ENCODE results near the gene LYPD6B. TPM values are rescaled to one million over a fixed set of nuclear protein-coding genes. Genes with fewer than 3 reads are reported as not detected.

LYPD6B gene
- total RNA-seq, 2 experiments from 2014 or later = not detected

DNA sequence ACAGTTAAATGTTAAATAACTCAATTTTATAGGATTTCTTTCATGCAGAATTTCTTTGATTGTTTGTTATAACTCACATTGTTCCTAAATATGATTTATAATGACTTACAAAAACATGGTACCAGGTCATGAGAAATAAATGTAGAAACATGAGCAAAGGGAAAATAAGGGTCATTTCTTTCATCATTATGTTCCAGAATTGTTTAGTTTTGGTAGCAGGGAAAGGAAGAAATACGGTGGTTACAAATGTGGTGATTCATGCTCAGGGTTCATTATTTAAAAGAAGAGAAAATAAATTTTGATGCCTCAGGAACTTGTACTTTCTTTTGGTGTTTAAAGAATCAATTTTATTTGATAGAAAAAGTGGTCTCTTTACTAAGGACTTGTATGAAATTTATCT lies 4.4 kb downstream of the LYPD6B start:
- Mint-ChIP-seq H3K9me3 (peaks cover 10% of the 10 kb centered on the region), H3K4me1 (ENCODE audit: low read depth) (no peaks in the 10 kb centered on the region), H3K4me3 (no peak overlapping the region), H3K36me3 (ENCODE audit: low read depth) (no peaks in the 10 kb centered on the region), H3K27me3 (peaks cover 34% of the 10 kb centered on the region), H3K27ac (no peak overlapping the region)
- ChIA-PET POLR2A (no interaction called here), CTCF (no interaction called here)
- ATAC-seq (no peak), DNase-seq (no peak)
- intact Hi-C loops (cut with micrococcal nuclease) = no loop called here
- TF ChIP-seq, protein P1, sequence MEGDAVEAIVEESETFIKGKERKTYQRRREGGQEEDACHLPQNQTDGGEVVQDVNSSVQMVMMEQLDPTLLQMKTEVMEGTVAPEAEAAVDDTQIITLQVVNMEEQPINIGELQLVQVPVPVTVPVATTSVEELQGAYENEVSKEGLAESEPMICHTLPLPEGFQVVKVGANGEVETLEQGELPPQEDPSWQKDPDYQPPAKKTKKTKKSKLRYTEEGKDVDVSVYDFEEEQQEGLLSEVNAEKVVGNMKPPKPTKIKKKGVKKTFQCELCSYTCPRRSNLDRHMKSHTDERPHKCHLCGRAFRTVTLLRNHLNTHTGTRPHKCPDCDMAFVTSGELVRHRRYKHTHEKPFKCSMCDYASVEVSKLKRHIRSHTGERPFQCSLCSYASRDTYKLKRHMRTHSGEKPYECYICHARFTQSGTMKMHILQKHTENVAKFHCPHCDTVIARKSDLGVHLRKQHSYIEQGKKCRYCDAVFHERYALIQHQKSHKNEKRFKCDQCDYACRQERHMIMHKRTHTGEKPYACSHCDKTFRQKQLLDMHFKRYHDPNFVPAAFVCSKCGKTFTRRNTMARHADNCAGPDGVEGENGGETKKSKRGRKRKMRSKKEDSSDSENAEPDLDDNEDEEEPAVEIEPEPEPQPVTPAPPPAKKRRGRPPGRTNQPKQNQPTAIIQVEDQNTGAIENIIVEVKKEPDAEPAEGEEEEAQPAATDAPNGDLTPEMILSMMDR (IDR thresholded peaks at IDR 0.05) = no peak

DNA sequence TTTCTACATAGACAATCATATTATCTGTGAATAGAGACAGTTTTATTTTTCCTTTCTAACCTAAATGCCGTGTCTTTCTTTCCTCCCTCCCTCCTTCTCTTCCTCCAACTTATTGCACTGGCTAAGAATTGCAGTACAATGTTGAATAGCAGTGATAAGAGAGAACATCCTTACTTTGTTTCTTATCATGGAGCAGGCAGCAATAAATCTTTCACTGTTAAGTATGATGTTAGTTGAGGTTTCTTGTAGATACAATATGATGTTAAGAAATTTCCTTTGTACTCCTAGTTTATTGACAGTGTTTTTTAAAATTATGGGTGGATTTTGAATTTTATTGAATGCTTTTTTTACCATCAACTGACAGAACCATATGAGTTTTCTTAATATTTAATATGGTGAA lies 6.0 kb downstream of the LYPD6B start:
- Mint-ChIP-seq H3K27ac (no peak overlapping the region), H3K9me3 (peaks cover 13% of the 10 kb centered on the region), H3K4me1 (ENCODE audit: low read depth) (no peaks in the 10 kb centered on the region), H3K4me3 (no peak overlapping the region), H3K36me3 (ENCODE audit: low read depth) (no peaks in the 10 kb centered on the region), H3K27me3 (peaks cover 27% of the 10 kb centered on the region)
- no peak for ATAC-seq
- intact Hi-C loops (cut with micrococcal nuclease) = no loop called here
- no peak for DNase-seq
- POLR2A ChIA-PET = no interaction called here
- TF ChIP-seq, protein P1 (IDR thresholded peaks at IDR 0.05) = no peak
- CTCF ChIA-PET = no interaction called here

DNA sequence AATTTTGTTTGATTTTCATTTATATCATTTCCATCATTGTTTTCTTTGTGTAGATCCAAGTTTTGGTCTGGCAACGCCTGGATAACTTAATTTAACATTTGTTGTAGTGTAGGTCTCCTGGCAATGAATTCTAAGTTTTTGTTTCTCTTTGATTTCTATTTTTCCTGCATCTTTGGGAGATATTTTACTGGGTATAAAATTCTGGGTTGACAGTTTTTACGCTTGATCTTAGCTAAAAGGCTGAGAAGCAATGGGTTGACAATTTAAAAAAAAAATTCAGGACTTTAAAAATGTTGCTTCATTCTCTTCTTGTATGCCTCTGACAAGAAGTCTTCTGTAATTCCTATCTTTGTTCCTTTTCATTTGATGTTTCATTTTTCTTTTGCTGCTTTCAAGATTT lies 8.6 kb downstream of the LYPD6B start:
- DNase-seq = no peak
- Mint-ChIP-seq H3K4me1 (ENCODE audit: low read depth) (no peaks in the 10 kb centered on the region), H3K4me3 (no peak overlapping the region), H3K27me3 (peaks cover 12% of the 10 kb centered on the region), H3K27ac (no peak overlapping the region), H3K36me3 (ENCODE audit: low read depth) (no peaks in the 10 kb centered on the region), H3K9me3 (peaks cover 13% of the 10 kb centered on the region)
- ChIA-PET CTCF (interaction anchor here (0.9 to 1.0 kb wide), 2 partner anchors 9 to 30 kb away, joined by 3 to 5 read pairs; partner anchors contain the start of gene LYPD6B), POLR2A (no interaction called here)
- intact Hi-C loops (cut with micrococcal nuclease) = no loop called here
- ATAC-seq = no peak
- TF ChIP-seq, protein P1 (IDR thresholded peaks at IDR 0.05) = no peak

DNA sequence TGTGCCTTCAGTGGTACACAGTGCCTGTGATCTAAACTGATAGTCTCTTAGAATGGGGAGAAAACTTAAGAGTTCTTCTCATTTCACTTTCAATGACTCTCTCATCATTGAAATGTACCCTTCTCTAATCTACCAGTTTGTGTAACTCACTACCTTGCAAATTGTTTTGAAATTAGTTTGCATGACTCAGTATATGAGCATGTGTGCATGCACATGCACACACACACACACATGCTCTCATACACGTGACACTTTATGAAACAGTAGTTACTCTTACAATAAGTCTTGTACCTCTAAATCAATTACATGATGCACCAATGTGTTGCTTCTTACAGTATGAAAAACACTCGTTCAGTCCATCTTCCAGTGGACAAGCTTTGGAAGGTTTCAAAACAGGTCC lies 10.6 kb downstream of the LYPD6B start:
- Mint-ChIP-seq H3K9me3 (peaks cover 13% of the 10 kb centered on the region), H3K4me1 (ENCODE audit: low read depth) (no peaks in the 10 kb centered on the region), H3K27me3 (peaks cover 11% of the 10 kb centered on the region), H3K4me3 (no peak overlapping the region), H3K27ac (no peak overlapping the region), H3K36me3 (ENCODE audit: low read depth) (no peaks in the 10 kb centered on the region)
- intact Hi-C loops (cut with micrococcal nuclease) = no loop called here
- DNase-seq (no peak), ATAC-seq (no peak)
- CTCF ChIA-PET = interaction anchor here (1.0 to 1.2 kb wide), 2 partner anchors 32 to 540 kb away, joined by 3 read pairs; no protein-coding TSS in a partner anchor
- TF ChIP-seq, protein P1 (IDR thresholded peaks at IDR 0.05) = no peak
- POLR2A ChIA-PET = no interaction called here

DNA sequence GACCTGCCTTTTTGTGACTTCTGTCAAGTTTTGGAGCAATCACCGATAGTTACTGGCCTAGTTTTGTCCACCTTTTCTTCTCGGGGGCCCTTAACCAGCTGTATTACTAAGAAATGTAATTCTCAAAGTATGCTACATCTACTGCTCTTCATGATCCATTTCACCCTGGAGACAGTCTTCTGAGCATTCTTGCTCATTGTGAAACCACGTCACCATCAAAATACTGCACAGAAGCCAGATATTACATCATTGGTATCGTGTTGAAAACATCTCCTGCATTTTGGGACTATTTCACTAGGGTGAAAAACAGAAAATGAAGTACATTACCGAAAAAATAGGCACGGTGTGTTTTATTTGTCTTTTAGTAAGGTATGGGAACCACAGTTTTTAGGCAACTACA lies 11.7 kb downstream of the LYPD6B start:
- no peak for ATAC-seq
- H3K36me3 Mint-ChIP-seq (ENCODE audit: low read depth) = no peaks in the 10 kb centered on the region
- TF ChIP-seq, protein P1 (IDR thresholded peaks at IDR 0.05) = no peak
- no peak overlapping the region for H3K27ac Mint-ChIP-seq
- CTCF ChIA-PET = interaction anchor here (1.0 kb wide), 1 partner anchor 541 kb away, joined by 3 read pairs; no protein-coding TSS in a partner anchor
- H3K4me1 Mint-ChIP-seq (ENCODE audit: low read depth) = no peaks in the 10 kb centered on the region
- intact Hi-C loops (cut with micrococcal nuclease) = no loop called here
- no peak overlapping the region for H3K4me3 Mint-ChIP-seq
- POLR2A ChIA-PET = no interaction called here
- peaks cover 13% of the 10 kb centered on the region for H3K9me3 Mint-ChIP-seq
- no peak for DNase-seq
- peaks cover 13% of the 10 kb centered on the region for H3K27me3 Mint-ChIP-seq

All from activated CD8-positive, alpha-beta T cell treated with anti-CD3 and anti-CD28 coated beads for 36 hours (primary cell).